Stromal cell of bone marrow (primary cell): ENCODE results near the gene UGT1A7.
"Not testable (repeated sequence)": the region's sequence is repeated elsewhere in the genome, so short reads cannot be mapped to it uniquely, and the experiment has no call there.

Experiments used
- DNase-seq: peaks from one replicate; pipeline ENCODE4 v3.0.0-alpha.2; 2012; ENCODE audit warnings: low read depth

Gene UGT1A7

DNA sequence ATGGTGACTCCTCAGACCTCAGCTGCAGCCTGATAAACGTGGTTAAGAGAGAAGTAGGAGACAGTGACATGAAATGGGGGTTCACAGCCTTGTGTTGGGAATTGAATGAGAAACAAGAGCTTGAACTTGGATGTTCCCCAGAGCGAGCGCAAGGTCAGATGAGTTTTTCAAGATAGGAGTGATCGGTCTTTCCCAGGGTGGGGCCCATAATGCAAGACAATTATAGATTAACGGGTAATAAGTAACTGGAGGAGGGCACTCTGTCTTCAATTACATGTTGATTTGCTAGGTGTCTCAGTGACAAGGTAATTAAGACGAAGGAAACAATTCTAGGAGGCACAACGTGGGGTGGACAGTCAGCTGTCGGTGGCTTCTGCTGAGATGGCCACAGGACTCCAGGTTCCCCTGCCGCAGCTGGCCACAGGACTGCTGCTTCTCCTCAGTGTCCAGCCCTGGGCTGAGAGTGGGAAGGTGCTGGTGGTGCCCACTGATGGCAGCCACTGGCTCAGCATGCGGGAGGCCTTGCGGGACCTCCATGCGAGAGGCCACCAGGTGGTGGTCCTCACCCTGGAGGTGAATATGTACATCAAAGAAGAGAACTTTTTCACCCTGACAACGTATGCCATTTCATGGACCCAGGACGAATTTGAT lies 31.0 kb downstream of the UGT1A7 start, which contains the start of gene UGT1A5:
UGT1A5 (plus strand) TSS at position 297 of the 651 bp plus-strand sequence; CDS start at position 382, 85 bp downstream.
- no peak for DNase-seq

DNA sequence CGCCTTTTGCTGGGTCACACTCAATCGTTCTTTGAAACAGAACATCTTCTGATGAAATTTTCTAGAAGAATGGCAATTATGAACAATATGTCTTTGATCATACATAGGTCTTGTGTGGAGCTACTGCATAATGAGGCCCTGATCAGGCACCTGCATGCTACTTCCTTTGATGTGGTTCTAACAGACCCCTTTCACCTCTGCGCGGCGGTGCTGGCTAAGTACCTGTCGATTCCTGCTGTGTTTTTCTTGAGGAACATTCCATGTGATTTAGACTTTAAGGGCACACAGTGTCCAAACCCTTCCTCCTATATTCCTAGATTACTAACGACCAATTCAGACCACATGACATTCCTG lies 31.5 kb downstream of the UGT1A7 start:
- DNase-seq, result no peak

DNA sequence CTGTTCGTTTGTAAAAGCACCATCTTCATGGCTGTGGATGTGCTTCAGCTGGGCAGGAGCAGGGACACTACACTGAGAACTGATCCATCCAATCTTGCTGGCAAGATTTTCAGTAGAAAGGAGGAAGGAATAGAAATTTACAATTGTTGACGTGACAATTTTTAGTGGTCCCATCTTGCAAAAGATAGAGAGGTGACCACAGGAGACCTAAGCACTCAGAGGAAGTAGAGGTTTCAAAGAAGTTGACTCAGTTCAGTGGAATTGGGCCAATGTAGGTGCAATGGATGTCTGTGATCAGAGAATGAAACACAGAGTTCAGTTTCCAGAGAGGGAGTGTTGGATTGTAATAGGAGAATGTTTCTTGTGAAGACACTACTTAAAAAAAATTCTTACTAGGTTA lies 32.4 kb downstream of the UGT1A7 start:
- DNase-seq, result no peak

DNA sequence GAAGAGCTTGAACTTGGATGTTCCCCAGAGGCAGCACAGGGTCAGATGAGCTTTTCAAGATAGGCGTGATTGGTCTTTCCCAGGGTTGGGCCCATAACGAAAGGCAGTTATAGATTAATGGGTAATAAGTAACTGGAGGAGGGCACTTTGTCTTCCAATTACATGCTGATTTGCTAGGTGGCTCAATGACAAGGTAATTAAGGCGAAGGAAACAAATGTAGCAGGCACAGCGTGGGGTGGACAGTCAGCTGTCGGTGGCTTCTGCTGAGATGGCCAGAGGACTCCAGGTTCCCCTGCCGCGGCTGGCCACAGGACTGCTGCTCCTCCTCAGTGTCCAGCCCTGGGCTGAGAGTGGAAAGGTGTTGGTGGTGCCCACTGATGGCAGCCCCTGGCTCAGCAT lies 36.9 kb downstream of the UGT1A7 start, which contains the start of gene UGT1A4:
UGT1A4 (plus strand) TSS at position 185 of the 400 bp plus-strand sequence; CDS start at position 270, 85 bp downstream.
- no peak for DNase-seq

DNA sequence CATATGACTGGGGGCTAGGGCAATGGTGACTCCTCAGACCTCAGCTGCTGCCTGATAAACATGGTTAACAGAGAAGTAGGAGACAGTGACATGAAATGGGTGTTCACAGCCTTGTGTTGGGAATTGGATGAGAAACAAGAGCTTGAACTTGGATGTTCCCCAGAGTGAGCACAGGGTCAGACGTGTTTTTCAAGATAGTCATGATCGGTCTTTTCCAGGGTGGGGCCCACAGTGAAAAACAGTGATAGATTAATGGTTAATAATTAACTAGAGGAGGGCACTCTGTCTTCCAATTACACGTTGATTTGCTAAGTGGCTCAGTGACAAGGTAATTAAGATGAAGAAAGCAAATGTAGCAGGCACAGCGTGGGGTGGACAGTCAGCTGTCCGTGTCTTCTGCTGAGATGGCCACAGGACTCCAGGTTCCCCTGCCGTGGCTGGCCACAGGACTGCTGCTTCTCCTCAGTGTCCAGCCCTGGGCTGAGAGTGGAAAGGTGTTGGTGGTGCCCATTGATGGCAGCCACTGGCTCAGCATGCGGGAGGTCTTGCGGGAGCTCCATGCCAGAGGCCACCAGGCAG lies 47.1 kb downstream of the UGT1A7 start, which contains the start of gene UGT1A3:
UGT1A3 (plus strand) TSS at position 320 of the 579 bp plus-strand sequence; CDS start at position 405, 85 bp downstream.
- no peak for DNase-seq

DNA sequence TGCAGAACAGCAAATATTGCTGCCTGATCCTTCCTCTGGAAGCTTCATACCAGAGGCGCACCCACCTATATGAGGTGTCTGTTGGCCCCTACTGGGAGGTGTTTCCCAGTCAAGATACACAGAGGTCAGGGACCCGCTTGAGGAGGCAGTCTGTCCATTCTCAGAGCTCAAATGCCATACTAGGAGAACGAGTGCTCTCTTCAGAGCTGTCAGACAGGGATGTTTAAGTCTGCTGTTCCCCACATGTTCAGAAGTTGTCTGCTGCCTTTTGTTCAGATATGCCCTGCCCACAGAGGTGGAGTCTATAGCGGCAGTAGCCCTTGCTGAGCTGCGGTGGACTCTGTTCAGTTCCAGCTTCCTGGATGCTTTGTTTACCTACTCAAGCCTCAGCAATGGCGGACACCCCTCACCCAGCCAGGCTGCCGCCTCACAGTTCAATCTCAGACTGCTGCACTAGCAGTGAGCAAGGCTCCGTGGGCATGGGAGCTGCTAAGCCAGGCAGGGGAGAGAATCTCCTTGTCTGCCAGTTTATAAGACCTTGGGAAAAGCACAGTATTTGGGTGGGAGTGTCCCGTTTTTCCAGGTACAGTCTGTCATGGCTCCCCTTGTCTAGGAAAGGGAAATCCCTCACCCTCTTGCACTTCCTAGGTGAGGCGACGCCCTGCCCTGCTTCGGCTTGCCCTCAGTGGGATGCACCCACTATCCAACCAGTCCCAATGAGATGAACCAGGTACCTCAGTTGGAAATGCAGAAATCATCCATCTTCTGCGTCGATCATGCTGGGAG lies 55.4 kb downstream of the UGT1A7 start:
- not testable (repeated sequence) for DNase-seq

DNA sequence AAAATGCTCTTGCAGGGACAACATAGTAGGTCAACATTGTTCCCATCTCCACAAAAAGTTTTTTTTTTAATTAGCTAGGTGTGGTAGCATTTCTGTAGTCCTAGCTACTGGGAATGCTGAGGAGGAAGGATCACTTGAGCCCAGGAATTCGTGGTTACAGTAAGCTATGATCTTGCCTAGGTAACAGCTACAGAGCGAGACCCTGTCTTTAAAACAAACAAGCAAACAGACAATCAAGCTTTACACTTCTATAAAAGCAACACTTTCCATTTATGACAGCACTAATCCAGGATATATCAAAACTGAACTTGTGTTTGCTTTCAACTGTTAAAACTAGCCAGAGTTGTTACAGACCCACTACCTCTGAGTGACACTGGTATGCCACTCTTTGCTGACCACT lies 59.2 kb downstream of the UGT1A7 start:
- no peak for DNase-seq

DNA sequence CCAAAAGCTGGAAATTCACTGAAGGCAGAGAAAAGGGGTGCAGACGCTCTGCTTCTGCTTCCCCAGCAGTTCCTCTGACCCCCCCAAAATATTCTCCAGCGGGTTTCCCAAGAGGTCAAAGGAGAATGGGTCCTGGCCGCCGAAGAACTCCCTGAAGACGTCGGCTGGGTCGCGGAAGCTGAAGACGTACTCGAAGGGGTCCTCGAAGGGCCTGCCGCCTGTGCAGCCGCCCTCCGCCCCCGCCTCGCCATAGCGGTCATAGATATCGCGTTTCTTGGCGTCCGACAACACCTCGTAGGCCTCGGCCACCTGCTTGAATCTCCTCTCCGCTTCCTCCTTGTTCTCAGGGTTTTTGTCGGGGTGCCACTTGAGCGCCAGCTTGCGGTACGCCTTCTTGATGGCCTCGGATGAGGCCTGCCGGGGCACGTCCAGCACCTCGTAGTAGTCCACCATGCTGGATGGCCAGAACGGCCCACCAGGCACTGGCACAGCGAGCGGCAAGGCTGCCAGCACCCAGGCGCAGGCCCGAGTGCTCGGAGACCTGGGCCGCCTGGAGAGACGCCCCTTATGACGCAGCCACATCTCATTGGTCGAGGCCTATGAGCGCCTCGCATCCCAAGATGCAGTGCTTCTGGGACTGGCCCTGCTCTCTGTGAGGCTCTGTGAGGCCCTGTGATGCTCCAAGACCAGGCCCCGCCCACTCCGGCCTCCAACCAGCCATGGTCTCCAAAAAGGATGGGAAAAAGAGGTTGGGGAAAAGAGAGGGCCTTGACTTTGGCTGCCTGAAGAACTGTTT lies 62.0 kb downstream of the UGT1A7 start:
- no peak for DNase-seq

DNA sequence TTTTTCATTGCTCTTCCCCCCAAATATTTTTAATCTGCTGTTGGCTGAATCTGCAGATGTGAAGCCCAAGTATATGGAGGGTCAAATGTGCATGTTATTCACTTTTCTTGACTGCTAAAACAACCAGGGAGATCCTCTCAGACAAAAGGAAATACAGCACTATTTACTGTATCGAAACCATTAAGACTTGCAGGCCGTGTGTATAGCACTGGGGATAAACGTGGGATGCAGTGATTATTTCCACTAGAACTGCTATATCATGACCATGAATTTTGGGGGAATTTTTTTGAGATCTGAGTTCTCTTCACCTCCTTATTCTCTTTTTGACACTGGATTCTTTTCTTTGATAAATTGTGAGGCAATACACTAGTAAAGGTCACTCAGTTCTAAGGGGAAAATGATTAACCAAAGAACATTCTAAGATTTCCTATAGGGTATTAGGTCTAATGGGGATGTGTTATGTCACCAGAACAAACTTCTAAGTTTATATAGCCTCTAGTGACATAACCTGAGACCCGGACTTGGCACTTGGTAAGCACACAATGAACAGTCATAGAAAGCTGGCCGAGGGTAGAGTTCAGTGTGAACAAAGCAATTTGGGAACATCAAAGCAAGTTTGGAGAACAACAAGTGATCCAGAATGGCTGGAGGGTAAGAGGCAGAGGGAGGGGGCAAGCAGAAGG lies 63.5 kb downstream of the UGT1A7 start:
- DNase-seq, result no peak

DNA sequence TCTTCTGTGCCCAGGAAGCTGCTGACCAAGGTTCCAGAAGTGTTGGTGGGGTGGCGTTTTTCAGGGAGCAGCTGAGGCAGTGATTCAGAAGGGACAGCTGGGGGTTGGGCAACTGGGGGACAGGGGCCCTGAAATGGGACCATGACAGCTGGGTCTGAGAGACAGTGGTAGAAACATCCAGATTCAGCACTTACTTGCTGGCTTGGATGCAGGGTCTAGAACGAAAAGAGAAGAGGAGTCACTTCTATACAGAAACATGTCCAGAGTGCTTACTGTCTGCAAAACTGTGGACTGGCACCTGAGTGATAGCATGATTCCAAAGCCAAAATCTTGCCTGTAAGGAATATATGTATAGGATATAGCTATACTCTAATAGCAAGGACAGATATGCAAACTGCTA lies 64.1 kb downstream of the UGT1A7 start:
- not testable (repeated sequence) for DNase-seq

DNA sequence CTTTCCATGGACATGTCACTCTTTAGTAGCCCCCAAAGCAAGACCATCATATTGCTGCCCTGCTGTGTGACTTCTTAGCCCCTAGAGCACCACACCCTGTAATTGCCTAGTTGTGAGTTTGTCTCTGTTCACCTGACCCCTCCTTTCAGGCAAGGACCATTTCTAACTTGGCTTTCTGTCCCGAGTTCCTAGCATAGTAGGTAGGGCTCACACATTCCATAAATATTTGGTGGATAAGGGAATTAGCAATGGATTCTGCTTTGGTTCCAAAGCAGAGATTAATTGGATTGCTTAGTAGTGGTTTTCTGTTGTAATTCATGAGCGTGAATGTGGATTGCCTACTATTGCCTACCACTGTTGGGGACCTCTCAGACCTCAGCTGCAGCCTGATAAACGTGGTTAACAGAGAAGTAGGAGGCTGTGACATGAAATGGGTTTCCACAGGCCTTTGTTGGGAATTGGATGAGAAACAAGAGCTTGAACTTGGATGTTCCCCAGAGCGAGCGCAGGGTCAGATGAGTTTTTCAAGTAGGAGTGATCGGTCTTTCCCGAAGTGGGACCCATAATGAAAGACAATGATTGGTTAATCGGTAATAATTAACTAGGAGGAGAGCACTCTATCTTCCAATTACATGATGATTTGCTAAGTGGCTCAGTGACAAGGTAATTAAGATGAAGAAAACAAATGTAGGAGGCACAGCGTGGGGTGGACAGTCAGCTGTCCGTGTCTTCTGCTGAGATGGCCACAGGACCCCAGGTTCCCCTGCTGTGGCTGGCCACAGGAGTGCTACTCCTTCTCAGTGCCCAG lies 65.0 kb downstream of the UGT1A7 start:
- DNase-seq, result no peak

DNA sequence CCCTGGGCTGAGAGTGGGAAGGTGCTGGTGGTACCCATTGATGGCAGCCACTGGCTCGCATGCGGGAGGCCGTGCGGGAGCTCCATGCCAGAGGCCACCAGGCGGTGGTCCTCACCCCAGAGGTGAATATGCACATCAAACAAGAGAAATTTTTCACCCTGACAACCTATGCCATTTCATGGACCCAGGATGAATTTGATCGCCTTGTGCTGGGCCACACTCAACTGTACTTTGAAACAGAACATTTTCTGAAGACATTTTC lies 65.5 kb downstream of the UGT1A7 start:
- DNase-seq, result no peak

DNA sequence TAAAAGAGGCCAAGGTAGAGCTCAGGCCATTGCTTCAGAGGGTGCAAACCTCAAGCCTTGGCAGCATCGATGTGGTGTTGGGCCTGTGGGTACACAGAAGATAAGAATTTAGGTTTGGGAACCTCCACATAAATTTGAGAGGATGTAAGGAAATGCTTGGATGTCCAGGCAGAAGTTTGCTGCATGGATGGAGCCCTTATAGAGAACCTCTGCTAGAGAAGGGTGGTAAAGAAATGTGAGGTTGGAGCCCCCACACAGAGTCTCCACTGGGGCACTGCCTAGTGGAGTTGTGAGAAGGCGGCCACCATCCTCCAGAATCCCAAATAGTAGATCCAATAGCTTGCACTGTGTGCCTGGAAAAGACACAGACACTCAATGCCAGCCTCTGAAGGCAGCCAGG lies 69.0 kb downstream of the UGT1A7 start:
- not testable (repeated sequence) for DNase-seq

DNA sequence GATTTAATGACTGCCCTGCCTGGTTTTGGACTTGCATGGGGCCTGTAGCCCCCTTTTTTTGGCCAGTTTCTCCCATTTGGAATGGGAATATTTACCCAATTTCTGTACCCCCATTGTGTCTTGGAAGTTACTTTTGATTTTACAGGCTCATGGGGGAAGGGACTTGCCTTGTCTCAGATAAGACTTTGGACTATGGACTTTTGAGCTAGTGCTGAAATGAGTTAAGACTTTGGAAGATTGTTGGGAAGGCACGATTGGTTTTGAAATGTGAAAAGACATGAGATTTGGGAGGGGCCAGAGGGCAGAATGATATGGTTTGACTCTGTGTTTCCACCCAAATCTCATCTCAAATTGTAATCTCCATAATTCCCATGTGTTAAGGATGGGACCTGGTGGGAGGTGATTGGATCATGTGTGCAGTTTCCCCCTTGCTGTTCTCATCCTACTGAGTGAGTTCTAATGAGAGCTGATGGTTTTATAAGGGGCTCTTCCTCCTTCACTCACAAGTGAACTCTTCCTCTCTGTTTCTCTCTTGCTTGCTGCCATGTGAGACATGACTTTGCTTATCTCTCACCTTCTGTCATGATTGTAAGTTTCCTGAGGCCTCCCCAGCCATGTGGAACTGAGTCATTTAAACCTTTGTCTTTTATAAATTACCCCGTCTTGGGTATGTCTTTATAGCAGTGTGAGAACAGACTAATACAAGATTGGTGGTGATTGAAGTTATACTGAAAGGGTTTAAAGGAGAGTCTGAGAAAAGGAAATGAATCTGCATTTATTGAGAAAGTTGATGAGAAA lies 69.7 kb downstream of the UGT1A7 start:
- not testable (repeated sequence) for DNase-seq

DNA sequence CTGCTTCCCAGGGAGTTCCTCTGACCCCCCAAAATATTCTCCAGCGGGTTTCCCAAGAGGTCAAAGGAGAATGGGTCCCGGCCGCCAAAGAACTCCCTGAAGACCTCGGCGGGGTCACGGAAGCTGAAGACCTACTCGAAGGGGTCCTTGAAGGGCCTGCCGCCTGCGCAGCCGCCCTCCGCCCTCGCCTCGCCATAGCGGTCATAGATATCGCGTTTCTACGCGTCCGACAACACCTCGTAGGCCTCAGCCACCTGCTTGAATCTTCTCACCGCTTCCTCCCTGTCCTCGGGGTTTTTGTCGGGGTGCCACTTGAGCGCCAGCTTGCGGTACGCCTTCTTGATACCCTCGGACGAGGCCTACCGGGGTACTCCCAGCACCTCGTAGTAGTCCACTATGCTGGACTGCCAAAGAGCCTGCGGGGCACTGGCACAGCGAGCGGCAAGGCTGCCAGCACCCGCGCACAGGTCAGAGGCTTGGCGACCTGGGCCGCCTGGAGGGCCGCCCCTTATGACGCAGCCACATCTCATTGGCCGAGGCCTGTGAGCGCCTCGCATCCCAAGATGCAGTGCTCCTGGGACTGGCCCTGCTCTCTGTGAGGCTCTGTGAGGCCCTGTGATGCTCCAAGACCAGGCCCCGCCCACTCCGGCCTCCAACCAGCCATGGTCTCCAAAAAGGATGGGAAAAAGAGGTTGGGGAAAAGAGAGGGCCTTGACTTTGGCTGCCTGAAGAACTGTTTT lies 73.3 kb downstream of the UGT1A7 start:
- no peak for DNase-seq

DNA sequence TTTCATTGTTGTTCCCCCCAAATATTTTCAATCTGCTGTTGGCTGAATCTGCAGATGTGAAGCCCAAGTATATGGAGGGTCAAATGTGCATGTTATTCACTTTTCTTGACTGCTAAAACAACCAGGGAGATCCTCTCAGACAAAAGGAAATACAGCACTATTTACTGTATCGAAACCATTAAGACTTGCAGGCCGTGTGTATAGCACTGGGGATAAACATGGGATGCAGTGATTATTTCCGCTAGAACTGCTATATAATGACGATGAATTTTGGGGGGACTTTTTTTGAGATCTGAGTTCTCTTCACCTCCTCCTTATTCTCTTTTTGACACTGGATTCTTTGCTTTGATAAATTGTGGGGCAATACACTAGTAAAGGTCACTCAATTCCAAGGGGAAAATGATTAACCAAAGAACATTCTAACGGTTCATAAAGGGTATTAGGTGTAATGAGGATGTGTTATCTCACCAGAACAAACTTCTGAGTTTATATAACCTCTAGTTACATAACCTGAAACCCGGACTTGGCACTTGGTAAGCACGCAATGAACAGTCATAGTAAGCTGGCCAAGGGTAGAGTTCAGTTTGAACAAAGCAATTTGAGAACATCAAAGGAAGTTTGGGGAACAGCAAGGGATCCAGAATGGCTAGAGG lies 74.9 kb downstream of the UGT1A7 start:
- DNase-seq, result no peak

DNA sequence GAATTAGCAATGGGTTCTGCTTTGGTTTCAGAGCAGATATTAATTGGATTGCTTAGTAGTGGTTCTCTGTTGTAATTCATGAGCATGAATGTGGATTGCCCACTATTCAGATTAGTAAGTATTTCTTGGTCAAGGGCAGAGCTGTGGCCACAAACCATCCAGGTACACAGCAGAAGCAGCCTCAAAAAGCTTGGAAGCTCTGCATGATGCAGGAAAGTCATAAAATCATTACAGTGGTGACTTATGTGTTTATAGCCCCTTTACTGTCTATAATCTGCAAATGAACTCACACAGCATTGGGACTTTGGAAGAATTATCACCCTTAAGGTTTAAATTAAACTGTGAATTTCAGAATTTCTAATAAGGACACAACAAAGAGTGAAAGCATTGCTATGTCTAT lies 76.4 kb downstream of the UGT1A7 start:
- DNase-seq, result no peak

DNA sequence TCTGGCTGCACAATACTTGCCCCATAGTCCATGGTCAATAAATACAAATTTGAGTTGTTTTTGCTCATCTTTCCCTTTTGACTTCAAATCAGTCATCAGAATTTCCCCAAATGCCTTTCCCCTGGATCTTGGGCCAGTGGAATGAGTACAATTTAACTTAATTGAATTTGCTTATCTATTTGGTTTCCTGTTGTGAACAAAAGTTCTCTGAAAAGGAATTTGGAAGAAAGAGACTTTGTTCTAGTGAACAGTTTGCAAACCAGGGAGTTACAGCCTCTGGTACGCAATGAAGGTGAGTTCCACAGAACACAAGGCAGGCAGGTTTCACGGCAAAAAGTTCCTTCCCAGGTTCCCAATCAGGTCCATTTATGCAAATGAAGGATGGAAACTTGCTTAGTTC lies 77.1 kb downstream of the UGT1A7 start:
- DNase-seq, result no peak

DNA sequence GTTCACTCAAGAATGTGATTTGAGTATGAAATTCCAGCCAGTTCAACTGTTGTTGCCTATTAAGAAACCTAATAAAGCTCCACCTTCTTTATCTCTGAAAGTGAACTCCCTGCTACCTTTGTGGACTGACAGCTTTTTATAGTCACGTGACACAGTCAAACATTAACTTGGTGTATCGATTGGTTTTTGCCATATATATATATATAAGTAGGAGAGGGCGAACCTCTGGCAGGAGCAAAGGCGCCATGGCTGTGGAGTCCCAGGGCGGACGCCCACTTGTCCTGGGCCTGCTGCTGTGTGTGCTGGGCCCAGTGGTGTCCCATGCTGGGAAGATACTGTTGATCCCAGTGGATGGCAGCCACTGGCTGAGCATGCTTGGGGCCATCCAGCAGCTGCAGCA lies 78.3 kb downstream of the UGT1A7 start, which contains the start of gene UGT1A1:
UGT1A1 (plus strand) TSS at position 228 of the 400 bp plus-strand sequence; CDS start at position 246, 18 bp downstream.
- no peak for DNase-seq
